ENCODE data around the gene HECTD4.
A peak's percentile ranks its signal among the peaks of the same experiment; 100 is the strongest.
"Not testable (repeated sequence)": the region's sequence is repeated elsewhere in the genome, so short reads cannot be mapped to it uniquely, and the experiment has no call there.

HECTD4 gene

DNA sequence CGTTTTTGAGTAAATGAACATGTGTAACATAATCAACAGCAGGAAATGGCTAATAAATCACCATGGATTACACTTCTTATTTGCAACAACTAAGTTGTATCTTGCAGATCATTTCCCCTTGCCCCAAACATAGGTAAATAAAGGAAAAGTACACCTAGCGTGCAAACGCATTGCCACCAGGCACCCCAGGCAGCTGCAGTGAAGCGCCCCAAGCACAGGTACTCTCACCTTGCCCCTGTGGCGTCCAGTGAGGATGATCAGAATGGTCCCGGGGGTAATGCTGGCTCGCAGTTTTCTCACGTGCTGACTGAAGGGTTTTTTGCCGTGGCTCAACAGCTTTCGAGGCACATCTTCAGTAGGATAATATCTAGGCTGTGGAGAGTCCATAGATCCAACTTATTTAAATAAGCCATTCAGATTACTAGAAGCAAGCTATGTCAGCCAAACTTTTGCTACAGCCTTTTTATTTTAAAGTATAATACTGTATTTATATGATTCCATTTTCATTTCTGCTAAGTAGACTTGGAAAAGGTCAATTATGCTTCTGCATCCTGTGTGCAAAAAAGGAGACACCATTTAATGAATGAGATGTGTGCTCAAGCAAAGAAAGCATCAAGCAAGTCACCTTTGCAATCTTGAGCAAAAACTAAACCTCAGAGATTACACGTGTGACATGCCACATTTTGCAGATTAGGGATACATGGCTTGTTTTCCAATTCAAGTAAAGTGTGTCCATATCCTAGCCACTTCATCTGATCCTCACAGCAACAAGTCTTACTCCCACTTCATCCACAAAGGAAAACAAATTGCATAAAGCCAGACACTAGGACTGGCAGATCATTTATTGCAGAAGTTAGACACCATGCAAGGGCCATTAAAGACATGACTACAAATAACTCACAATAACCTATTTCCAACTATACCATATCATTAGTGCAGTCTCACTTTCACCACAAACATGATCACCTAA lies 24.6 kb upstream of the HECTD4 start:
- no peak for DNase-seq (ENCODE audit: low read depth in 2 of 2, low spot score in 1 of 2)

DNA sequence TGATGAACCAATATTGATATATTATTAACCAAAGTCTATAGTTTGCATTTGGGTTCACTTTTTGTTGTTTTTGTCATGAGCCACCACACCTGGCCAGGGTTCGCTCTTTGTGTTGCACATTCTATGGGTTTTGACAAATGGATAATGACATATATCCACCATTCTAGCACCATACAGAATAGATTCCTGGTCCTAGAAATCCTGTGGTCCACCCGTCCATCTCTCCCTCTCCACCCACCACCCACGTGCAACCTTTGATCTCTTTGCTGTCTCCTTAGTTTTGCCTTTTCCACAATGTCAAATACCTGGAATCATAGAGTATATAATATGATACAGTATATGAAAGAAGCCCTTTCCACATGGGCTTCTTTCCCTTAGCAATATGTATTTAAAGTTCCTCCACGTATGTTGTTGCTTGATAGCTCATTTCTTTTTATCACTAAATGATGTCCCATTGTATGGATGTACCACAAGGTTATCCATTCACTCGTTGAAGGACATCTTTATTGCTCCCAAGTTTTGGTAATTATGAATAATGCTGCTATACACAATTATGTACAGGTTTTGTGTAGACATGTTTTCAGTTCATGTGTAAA lies 19.8 kb upstream of the HECTD4 start:
- DNase-seq (ENCODE audit: low read depth in 2 of 2, low spot score in 1 of 2), result no peak

DNA sequence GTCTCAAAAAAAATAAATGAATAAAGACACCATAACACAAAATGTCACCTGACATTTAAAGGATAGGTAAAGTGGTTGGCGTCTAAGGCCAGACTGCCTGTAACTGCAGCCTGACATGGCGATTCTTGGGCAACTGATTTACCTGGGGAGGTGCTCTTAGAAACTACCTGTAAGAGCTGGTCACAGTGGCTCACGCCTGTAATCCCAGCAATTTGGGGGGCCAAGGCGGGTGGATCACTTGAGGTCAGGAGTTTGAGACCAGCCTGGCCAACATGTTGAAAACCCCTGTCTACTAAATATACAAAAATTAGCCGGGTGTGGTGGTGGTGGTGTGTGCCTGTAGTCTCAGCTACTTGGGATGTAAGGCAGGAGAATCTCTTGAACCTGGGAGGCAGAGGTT lies 18.8 kb upstream of the HECTD4 start:
- DNase-seq (ENCODE audit: low read depth in 2 of 2, low spot score in 1 of 2), result no peak

DNA sequence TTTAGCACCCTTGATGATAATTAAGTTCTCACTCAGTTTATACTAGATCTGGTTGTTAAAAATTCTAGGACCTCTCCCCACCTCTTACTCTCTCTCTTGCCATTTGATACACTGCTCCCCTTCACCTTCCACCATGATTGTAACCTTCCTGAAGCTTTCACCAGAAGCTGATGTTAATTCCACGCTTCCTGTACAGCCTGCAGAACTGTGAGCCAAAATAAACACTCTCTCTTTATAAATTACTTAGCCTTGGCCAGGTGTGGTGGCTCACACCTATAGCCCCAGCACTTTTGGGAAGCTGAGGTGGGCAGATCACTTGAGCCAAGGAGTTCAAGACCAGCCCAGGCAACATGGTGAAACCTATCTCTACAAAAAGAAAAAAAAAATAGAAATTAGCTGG lies 11.1 kb upstream of the HECTD4 start:
- no peak for DNase-seq (ENCODE audit: low read depth in 2 of 2, low spot score in 1 of 2)

DNA sequence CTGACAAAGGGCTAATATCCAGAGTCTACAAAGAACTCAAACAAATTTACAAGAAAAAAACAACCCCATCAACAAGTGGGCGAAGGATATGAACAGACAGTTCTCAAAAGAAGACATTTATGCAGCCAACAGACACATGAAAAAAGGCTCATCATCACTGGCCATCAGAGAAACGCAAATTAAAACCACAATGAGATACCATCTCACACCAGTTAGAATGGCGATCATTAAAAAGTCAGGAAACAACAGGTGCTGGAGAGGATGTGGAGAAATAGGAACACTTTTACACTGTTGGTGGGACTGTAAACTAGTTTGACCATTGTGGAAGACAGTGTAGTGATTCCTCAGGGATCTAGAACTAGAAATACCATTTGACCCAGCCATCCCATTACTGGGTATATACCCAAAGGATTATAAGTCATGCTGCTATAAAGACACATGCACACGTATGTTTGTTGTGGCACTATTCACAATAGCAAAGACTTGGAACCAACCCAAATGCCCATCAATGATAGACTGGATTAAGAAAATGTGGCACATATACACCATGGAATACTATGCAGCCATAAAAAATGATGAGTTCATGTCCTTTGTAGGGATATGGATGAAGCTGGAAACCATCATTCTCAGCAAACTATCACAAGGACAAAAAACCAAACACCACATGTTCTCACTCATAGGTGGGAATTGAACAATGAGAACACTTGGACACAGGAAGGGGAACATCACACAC lies 7.9 kb upstream of the HECTD4 start:
- not testable (repeated sequence) for DNase-seq (ENCODE audit: low read depth in 2 of 2, low spot score in 1 of 2)

DNA sequence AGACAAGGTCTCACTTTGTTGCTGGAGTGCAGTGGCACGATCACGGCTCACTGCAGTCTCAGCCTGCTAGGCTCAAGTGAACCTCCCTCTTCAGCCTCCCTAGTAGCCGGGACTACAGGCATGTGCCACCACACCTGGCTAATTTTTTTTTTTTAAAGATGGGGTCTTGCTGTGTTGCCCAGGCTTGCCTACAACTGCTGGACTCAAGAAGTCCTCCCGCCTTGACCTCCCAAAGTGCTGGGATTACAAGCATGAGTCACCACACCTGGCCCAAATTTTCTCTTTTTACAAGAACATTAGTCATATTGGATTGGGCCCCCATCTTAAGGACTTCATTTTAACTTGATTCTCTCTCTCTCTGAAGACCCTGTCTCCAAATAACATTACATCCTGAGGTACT lies 7.0 kb upstream of the HECTD4 start:
- no peak for DNase-seq (ENCODE audit: low read depth in 2 of 2, low spot score in 1 of 2)

DNA sequence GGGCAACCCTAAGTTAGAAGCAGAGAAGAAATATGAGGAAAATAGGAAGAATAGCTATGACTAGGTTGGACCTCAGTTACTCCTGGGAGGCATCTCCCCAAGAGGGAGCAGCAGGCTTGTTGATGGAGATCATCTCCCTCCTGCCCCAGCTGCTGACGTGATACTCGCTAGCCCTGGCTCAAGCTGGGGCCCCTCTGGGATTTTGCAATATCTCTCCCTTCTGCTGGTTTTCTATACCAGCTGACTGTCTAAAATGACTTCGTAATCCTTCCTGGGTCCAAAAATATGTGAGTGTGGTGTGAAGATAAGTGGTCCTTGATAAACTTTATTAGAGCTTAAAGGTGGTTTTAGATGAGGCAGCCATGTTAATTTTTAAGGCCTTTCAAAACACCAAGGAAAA lies 4.5 kb upstream of the HECTD4 start:
- no peak for DNase-seq (ENCODE audit: low read depth in 2 of 2, low spot score in 1 of 2)

DNA sequence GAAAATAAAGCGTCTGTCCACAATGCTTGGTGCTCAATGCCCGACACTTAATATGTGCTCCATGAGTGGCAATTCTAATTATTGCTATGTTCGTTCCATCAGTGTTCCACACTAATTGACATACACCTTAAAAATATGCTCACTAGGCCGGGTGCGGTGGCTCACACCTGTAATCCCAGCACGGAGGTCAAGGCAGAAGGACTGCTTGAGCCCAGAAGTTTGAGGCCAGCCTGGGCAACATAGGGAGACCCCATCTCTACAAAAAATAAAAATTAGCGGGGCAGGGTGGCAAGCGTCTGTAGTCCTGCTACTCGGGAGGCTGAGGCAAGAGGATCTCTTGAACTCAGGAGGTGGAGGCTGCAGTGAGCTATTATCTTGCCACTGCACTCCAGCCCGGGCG lies 635 bp upstream of the HECTD4 start:
- DNase-seq (ENCODE audit: low read depth in 2 of 2, low spot score in 1 of 2), result no peak

DNA sequence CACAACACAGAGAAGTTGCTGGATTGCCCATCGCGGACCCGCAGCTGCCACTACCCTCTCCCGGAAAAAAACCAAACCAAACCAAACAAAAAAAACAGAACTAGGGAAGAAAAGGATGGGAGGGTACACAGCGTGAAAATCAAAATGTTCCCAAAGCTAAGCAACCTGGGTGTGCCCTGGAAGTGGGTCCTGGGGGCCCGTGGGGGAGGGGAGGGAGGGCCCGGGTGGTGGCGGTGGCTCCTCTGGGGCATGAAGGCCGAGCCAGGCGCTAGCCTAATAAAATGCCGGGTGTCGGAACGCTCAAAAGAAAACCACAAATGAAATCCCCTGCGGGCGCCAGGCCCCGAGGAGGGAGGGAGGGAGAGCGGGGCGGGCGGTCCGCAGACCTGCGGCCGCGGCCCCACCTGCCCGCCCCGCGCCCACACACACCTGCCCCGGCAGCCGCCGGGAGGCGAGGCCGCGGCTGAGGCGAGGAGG lies 787 bp downstream of the HECTD4 start:
- peak in 1 of 2 donors; percentile 12 for DNase-seq (ENCODE audit: low read depth in 2 of 2, low spot score in 1 of 2)

DNA sequence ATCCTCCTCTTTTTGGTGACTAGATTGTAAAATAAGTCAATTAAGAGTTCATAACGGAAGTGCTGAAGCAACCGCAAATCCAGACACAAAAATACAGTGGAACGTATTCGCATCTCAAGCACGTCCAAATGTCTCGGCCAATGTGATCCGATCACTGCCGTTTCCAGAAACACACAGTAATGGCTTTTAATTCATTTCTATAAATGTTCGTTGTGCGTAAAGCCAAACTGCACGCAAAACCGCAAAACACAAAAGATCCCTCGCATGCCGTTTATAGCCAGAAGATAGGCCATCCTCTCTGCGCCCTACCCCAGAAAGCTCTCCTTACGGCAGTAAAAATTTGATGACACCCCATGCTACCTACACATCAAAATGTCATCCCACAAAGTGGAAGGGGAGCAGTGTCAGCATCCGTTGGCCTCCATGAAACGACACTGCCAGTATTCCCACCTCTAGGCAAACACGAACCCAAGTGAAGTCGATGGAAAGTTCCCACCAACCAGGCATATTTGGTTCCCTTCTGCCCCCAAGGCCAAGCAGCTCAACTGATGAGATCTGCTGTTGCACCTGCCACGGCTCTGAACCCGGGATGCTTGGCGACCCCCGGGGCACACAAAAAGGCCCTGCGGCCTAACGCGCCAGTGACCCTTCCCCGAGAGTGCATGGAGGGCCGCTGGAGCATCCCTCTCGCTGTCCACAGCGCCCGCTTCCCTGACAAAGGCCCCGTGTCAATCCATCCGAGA lies 1.4 kb downstream of the HECTD4 start:
- no peak for DNase-seq (ENCODE audit: low read depth in 2 of 2, low spot score in 1 of 2)

DNA sequence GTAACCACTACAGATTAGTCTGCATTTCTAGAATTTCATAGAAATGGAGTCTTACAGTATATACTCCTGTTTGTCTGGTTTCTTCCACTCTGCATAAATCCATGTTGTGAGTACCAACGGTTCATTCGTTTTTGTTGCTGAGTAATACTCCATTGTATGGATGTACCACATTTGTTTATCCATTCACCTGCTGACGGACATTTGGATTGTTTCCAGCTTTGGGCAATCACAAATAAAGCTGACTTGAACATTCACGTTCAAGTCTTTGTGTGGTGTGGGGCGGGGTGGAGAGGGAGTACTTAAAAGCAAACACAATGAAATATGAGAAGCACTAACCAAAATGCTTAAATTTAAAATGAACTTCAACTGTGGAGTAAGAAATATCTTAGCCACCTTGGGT lies 7.1 kb downstream of the HECTD4 start:
- DNase-seq (ENCODE audit: low read depth in 2 of 2, low spot score in 1 of 2), result no peak

DNA sequence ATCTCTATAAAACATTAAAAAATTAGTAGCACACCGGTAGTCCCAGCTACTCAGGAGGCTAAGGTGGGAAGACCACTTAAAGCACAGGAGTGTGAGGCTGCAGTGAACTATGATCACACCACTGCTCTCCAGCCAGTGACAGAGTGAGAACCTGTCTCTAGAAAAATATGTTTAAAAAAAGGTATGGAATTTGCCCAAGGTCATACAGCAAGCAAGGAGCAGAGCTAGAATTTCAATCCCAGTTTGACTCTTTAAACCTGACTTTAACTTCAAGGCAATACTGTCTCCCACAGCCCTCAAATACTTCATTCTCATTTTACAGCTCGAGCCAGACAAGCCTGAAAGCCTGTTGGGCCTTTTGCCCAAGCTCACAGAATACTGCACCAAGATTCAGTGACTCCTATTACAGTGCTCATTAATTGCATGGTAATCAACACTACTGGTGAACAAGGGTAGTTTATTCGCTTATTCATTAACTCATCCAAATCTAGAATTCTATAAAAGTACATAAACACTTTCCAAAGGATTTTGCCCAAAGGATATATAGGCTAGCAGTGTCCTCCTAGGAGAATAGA lies 8.0 kb downstream of the HECTD4 start:
- no peak for DNase-seq (ENCODE audit: low read depth in 2 of 2, low spot score in 1 of 2)

DNA sequence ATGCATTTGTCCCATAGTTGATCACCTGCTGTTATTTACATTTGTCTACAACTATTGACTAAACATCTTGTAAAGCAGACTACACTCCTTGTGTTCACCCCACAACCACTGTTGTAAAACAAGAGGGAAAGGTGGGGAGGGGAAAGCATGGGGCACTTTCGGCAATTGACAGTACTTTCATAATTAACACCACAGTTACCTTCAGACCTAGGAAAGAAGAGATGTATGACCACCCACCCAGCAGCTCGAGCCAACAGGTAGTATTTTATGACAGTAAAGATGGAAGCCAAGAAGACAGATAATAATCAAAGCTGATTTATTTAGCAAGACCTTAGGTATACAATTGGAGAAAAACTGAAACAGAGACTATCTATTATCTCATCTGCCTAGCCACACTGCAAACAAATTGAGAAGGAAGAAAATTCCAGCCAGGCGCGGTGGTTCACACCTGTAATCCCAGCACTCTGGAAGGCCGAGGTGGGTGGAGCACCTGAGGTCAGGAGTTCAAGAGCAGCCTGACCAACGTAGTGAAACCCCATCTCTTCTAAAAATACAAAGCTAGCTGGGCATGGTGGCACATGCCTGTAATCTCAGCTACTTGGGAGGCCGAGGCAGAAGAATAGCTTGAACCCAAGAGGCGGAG lies 11.2 kb downstream of the HECTD4 start:
- DNase-seq (ENCODE audit: low read depth in 2 of 2, low spot score in 1 of 2), result no peak

DNA sequence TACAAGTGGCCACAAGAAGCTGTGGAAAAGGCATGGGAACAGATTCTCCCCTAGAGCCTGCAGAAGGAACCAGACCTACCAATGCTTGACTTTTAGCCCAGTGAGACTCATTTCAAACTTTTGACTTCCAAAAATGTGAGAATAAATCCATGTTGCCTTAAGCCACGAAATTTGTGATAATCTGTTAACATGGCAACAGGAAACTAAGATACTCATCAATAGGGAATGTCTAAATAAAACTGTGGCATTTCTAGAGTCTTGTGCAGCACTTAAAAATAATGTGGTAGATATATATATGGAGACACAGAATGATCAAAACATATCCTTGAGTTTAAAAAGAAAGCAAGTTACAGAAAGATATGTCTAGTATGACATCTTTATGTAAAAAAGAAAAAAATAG lies 12.0 kb downstream of the HECTD4 start:
- no peak for DNase-seq (ENCODE audit: low read depth in 2 of 2, low spot score in 1 of 2)

DNA sequence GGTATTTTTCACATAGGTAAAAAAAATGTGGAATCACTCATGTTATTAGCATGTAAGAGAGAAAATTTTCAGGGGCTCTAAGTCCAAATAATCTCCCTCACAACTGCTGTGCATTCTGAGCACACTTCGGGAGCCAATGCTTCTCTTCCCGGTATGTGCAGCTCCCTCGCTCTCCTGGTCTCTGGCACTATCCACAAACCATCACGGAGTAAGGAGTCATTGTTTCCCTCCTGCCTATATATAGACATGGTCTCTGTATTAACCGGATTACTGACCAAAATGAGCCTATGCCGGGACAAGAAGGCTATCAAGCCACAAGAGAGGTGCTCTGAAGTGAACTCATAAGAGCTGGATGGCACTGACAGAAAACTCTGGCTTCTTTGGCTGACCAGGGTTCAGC lies 13.4 kb downstream of the HECTD4 start:
- DNase-seq (ENCODE audit: low read depth in 2 of 2, low spot score in 1 of 2), result no peak

DNA sequence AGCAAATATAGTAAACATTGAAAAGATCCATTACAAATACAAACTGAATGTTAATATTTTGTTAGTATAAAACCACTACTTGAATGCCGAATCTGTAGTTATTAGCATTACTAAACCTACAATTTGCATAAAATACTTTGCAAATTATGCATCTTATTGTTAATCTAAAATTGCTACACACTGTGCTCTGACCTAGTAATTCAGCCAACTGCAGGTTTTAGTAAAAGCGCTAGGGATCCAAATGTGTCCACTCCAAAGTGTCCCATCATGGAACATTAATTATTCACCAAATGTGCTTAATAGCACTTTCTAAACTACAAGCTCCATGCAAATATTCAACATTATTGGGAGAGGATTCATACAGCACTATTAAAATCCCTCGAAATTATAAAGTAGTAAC lies 14.3 kb downstream of the HECTD4 start:
- no peak for DNase-seq (ENCODE audit: low read depth in 2 of 2, low spot score in 1 of 2)

DNA sequence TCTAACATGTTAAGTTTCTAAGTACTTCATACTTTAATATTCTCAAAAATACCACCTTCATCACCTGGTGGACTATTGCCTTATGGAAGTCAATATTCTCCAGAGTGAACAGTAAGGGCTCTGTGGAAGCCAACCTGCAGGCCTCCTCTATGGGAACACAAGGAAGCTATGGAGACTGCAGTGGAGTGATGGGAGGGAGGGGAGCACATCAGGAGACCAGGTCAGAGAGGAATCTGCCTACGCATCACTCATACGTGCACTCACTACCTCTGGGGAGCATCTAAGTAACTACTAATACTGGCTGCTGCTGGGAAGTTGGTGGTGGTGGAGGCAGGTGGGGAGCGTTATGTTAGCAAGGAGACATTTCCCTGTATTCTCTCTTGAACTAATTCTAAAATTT lies 19.9 kb downstream of the HECTD4 start:
- DNase-seq (ENCODE audit: low read depth in 2 of 2, low spot score in 1 of 2), result no peak

DNA sequence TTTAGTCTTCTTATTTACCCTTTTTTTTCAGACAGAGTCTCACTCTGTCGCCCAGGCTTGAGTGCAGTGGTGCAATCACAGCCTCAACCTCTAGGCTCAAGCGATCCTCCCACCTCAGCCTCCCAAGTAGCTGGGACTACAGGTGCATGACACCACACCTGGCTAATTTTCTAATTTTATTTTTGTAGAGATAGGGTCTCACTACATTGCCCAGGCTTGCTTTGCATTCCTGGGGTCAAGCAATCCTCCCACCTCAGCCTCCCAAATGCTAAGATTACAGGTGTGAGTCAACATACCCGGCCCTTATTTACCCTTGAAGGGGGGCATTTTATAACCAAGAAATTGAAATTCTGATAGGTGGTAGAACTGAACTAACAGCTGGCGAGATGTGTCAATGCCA lies 21.0 kb downstream of the HECTD4 start:
- DNase-seq (ENCODE audit: low read depth in 2 of 2, low spot score in 1 of 2), result no peak

DNA sequence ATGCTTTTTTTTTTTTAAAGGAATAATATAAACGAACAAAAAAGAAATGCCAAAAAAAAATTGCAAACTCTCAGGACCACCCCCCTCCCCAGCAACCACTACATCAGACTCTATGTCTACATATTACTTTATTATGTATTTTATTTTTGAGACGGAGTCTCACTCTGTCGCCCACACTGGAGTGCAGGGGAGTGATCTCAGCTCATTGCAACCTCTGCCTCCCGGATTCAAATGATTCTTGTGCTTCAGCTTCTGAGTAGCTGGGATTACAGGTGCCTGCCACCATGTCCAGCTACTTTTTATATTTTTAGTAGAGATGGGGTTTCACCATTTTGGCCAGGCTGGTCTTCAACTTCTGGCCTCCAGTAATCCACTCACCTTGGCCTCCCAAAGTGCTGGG lies 22.9 kb downstream of the HECTD4 start:
- DNase-seq (ENCODE audit: low read depth in 2 of 2, low spot score in 1 of 2), result no peak

DNA sequence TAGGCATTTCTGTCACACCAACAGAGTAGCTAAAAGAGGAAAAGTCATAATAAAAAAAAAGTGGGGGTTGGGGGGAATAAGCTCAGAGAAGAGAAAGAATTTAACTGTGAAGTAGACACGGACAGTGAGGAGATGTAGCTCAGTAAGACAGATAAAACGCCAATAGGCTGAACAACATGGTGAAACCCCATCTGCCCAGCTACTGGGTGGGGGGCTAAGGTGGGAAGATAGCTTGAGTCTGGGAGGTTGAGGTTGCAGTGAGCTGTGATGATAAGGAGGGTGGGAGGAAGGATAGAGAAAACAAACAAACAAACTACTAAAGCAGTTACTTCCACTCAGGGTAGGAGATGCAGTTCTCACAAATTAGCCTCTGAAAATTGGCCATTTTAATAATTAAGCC lies 25.0 kb downstream of the HECTD4 start:
- DNase-seq (ENCODE audit: low read depth in 2 of 2, low spot score in 1 of 2), result no peak
